GM19043 (cell line): ENCODE results near the gene NKAPL.

ENCODE experiments used
- ATAC-seq: cut with Tn5 transposase; IDR thresholded peaks from one replicate; pipeline ENCODE4 v1.9.1; 2021; ENCODE audit warnings: low read depth; ENCODE audit not compliant: unreplicated experiment

Gene NKAPL

DNA sequence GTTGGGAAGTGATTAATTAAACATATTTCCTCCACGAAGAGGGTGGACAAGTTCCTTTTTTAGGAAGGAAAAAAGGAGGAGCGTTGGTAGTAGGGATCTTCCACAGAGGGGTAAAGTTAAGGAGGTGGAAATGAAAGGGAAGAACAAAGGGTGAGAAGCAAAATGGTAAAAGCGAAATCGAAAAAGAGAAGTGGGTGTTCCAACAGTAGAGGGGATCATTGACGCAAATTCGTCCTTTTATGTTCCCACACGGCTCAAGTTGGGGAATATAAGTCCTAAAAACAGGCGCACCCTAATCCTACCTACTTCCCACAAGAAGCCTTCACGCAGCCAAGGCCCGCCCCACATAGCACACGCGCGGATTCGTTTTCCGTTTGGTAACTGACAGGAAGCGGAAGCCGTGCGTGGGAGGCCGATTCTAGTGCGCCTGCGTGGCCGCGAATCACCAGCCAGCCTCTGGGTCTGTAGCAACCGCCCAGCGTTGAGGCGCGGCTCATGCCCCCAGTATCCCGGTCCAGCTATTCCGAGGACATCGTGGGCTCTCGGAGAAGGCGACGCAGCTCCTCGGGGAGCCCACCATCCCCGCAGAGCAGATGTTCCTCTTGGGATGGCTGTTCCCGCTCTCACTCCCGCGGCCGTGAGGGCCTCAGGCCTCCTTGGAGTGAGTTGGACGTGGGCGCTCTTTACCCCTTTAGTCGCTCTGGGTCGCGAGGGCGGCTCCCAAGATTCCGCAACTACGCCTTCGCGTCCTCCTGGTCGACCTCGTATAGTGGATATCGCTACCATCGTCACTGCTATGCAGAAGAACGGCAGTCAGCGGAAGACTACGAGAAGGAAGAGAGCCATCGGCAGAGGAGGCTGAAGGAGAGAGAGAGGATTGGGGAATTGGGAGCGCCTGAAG is at the start of gene NKAPL:
TSS of gene NKAPL (plus strand) at position 421 of the 901 bp plus-strand sequence. CDS start at position 496, 75 bp downstream.
- no peak for ATAC-seq

DNA sequence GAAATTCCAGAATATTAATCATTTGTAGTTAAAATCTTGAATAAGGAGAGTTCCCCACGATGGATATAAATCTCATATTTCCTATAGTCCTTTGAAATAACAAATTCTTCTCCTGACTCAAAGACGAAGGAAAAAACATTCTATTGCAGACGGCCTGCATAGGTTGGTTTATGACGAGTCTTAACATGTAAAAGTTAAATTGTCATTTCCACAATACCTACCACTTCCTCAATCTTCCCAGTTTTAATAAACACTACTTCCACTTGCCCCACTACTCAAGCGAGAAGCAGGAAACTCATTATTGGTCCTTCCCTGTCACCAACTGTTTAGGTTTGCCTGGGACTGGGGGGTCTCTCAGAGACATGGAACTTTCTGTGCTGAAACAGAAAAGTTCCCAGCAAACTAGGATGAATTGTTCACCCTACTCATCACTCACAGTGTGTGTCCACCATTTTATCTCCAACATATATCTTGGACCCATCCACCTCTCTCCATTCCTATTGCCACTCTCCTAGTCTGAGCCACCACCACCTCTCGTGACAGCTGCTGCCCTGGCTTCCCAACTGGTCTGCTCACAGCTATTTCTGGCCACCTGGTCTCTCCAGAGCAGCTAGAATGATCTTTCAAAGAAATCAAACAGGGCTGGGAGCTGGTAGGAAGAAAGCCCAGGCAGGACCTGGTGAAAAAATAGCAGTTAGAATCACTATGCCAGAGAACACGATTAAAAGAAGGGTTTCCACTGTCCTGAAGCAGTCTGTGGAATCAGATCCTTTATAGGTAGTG is 49.2 kb upstream of the NKAPL start:
- no peak for ATAC-seq

DNA sequence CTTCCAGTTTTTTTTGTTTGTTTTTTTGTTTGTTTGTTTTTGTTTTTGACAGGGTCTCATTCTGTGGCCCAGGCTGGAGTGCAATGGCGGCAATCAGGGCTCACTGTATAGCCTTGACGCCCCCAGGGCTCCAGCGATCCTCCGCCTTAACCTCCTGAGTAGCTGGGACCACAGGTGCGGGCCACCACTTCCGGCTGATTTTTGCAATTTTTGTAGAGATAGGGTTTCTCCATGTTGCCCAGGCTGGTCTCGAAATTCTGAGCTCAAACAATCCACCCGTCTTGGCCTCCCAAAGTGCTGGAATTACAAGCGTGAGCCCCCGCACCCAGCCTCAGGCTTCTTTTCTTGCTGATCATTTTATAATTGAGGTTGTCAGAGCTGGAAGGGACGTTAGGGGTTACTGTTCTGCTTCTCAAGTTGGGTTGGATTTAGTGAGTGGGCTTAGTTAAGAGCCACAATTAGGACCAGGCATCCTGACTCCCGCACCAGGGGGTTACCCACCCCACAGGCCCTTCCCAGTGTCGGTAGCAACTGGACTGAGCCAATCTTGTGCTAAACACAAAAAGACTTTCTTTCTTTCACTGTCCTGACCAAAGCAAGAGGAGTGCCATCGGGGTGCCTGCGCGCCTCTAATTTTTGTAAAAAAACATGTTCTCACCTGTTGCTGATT is 47.1 kb upstream of the NKAPL start:
- no peak for ATAC-seq

DNA sequence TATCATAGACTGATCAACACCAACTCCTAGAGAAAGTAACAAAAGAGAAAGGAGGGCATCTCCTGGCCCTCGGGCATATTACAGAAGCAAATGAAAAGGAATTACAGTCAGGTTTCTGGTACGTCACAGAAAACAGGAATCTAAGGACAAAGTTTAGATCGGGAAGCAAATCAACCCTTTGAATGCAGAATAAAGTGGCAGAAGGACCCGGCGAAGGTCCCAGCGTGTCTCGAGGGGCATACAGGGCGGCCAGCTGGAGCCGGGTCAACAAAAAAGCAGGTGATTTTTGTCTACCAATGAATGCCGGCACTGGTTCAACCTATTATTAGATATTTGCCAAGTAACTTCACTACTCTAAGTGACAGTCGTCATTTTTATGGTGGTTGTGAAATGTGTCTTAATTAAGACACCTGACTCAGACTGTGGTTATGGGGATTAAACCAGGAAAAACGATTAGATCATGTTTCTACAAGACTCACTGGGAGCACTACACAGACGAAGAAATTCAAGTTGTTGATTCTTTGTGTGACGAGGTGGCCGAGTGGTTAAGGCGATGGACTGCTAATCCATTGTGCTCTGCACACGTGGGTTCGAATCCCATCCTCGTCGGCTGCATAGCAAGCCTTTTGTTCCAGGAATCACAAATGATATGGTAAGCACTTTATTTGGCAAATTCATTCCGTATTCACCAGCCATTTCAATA is 46.4 kb upstream of the NKAPL start:
- no peak for ATAC-seq

DNA sequence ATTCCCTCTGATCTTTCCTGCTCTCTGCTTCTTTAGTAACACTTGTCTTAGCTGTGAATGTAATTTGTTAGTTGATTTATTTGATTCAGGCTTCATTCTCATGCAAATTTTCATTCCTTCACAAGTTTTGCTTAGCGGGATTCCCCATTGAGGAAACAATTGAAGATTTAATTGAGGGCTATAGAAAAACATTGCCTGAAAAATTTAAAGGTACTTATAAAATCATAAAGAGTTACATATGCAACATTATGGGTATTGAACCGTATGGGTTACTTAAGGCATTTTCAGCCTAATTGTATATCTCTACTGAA is 45.9 kb upstream of the NKAPL start:
- no peak for ATAC-seq

DNA sequence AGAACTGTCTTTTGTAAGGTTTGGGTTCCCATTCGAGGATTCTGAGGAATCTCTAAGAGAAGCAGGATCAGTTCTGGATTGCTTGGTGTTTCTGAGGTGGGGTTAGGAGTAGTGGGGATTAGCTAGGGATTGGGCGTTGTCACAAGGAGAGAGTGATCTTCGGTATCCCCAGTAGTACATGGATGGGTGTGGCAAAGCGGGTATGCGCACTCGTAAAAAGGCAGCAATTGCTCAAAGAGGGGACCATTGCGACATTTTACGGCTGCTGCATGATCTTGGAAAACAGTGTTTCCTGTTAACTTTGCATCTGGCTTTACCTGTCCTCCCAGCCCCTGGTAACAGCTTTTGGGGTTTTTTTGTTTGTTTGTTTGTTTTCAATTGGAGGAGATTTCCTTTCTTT is 43.7 kb upstream of the NKAPL start:
- no peak for ATAC-seq

DNA sequence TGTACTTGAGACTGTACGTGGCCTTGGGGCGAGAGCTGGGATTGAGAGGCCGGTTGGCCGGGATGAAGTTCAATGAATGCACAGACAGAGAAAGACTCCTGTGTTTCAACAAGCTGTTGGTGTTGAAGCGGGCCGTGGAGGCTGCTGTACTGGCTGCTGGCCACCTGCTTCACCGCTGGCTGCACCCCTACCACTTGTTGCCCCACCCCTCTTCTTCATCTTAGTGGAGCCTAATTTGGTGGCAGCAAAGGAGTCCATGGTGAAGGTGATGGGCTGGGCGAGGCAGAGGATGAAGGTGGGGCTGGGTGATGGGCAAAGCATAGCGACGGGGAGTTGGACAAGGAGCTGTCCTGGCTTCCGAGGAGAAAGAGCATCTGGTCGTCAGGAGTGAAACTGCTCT is 41.2 kb upstream of the NKAPL start:
- no peak for ATAC-seq

DNA sequence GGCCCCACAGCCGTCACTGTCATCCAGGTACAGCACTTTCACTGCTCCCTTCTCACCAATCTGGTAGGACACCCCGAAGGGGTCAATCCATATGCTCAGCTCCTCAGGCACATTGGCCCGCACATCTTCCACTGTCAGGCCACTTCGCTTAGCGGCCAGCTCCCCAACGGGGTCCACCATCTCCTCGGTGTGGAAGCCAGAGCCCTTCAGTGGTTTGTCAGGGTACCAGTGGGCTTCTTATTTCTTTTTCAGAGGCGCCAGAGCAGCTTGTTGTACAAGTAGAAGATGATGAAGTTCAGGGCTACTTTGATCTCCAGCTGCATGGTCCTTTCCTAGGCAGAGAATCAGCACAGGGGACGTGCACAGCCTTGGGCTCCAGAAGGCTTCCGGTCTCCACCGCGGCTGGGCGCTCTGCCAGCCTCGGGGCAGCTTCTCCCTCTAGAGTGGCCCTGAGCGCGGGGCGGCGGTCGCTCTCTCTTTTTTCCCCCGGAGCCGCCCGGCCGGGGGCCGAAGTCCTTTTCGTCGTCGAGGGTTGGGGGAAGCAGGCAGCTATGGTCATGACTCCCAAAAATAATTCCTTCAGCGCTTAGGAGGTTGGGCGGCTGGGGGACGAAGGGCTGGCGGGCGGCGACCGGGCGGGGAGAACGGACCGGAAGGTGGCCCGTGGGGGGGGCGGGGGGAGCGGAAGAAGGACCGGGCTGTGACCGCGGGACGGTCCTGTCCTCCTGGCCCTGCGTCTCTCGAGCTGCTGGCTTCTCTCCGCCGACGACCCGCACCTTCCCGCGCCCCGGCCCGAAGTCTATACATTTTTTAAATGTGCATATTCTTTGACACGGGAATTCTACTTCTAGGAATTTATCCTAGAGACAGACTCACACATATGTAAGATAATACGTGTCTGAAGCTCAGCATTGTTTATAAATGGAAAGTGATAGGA is 40.5 kb upstream of the NKAPL start:
- ATAC-seq = peak; percentile 84

DNA sequence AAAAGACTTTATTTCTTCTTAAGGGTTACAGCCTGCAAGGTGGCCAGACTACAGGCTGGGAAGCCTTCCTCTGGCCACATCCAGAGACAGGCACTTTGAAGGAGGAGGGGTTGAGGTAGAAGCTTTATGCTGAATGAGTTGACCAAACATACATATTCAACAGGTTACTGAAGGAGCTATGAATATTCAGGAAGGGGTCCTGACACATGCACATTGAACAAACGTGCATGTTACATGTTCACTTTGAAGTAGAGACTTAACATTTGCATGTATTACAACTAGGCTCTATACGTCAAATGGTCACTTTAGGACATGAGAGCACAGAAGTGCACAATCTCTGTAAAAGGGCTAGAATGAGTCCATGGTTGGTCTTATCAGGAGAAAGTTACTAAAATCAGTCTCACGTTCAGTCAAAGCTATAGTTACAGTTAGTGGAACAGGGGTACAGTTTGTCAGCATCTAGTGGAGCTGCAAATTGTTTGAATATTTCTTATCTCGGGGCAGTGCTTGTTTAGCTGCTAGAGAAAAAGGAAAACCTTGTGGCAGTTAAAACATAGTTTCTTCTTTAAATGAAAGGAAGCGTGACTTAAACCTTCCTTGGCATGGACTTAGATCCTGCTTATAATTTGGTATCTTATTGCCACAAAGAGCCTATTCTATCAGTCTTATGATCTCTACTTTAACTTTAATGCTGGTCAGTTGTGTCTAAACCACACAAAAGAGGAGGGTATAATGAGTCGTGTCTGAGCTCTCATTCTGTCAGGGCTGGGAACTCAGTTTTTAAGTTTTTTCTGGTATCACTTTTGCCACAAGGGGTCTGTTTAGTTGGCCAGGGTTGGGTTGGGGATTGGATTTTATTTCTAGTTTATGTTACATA is 38.6 kb upstream of the NKAPL start:
- no peak for ATAC-seq

DNA sequence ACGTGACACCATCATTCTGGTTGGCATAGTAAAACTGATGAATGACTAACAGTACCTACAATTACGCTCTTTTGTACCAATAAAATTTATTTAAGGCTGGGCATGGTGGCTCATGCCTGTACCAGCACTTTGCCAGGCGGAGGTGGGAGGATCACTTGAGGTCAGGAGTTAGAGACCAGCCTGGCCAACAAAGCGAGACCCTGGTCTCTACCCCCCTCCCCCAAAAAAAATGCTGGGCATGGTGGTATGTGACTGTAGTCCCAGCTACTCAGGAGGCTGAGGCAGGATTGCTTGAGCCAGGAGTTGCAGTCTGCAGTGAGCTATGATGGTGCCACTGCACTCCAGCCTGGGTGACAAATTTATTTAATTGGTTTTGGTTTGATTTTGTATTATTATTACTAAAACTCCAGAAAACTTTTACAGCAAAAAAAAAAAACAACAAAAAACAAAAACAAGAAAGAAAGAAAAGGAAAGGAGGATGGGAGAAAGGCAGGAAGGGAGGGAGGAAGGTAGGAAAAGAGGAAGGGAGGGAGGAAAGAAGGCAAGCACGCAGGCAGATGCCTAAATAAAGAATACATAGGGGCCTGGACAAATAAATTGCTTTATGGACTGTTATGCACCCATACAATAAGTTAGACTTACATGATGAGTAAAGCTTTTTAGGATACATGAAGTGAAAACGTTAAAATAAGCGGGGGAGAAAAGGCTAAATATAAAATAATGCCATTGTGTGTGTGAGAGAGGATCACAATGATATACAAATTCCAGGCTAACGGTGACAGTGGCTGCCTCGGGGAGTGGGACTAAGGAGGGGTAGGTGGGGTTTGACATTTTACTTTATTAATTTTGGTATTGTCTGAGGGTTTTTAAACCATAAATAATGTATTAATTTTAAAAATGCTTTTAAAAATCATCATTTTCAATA is 34.7 kb upstream of the NKAPL start:
- no peak for ATAC-seq

DNA sequence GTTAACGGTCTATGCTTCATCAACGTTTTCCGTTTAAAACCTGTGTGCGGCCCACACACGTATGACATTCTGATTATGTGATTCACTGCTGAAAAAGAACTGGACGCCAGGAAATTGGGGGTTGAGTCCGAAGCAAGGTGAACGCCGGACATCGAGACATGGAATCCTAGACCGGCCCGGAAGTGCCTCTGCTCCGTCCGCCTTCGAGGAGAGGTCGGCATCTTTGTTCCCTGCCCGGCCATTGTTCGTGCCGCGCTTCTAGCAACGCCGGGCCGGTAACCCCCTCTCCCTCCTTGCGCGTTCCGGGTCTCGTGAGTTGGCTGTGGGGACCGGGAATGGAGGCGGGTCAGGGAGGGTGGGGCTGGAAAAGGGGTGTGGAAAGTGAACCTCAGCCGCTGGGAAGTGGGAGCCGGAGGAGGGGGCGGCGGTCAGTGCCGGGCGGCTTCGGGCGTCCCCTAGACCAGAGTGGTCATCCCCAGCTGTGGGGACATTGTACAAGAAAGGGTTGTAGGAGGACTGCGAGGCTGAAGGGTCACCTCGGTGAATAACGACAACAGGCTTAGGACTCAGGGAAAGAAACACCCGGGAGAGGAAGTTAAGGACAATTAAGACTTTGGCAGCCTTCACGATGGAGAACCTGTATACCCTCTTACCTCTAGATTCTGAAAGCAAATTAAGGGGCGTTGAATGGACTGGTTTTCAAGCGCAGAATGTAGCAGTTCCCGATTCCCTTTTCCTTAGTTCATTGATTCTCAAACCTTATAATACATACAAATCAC is 33.9 kb upstream of the NKAPL start, which contains the start of gene ZSCAN9:
TSS of gene ZSCAN9 (plus strand) at position 220 of the 779 bp plus-strand sequence. CDS start 1,810 bp downstream, outside the sequence.
- peak; percentile 92 for ATAC-seq

DNA sequence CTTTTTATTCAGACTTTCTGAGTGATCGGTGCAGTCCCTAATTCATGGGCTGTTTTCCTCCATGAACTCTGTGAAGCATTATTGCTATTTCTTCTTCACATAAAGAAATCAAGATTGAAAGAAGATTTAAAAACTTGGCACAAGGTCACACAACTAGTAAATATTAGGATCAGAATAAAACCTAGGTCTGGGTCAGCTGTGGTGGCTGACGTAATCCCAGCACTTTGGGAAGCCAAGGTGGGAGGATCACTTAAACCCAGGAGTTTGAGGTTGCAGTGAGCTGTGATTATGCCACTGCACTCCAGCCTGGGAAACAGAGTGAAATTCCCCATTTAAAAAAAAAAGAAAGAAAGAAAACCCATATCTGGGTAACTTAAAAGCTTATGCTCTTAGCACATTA is 32.6 kb upstream of the NKAPL start:
- ATAC-seq = no peak

DNA sequence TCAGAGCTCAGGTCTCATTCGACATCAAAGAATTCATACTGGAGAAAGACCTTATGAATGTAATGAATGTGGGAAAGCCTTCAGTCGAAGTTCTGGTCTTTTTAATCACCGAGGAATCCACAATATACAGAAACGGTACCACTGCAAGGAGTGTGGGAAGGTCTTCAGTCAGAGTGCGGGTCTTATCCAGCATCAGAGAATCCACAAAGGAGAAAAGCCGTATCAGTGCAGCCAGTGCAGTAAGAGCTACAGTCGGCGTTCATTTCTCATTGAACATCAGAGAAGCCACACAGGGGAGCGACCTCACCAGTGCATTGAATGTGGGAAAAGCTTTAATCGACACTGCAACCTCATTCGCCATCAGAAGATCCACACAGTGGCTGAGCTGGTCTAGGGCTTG is 26.3 kb upstream of the NKAPL start:
- no peak for ATAC-seq

DNA sequence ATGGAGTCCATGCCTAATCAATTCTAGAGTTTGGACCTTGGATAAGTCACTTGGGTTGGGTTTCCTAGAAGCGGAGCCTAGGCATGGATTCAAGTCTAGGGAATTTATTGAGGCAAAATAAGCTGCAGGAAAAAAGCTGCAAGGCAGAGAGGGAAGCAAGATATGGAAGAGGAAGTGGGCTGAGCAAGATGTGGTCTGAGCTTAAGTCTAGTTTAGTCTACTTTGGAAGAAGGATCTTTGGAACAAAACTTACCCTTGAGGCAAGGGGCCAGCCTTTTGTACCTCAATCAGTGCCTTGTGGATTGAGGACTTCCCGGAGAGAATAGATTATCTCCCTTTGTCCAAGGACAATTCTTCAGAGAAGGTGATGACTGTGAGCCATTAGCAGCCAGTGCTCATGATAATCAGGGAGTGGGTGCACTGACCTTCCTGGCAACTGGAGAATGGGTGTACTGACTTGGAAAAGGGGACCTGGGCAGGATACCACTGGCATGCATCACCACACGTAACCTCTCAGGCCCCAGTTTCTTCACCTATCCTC is 23.1 kb upstream of the NKAPL start:
- ATAC-seq = no peak

DNA sequence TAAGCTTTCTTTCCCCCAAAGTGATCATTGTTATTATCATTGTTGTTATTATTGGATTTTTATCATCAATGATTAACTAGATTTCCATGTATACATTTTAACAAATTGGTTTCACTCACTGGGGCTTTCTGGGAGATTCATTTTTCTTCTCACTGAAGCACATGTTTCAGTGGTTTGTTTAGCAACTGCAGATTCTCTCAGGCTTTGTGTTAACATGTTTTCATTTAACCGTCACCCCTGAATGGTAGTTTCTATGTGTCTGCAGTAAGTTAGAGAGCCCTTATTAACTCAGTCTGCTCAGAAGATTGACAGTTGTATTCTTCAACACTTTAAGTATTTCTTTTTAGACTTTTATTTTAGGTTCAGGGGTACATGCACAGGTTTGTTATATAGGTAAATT is 19.5 kb upstream of the NKAPL start:
- no peak for ATAC-seq

DNA sequence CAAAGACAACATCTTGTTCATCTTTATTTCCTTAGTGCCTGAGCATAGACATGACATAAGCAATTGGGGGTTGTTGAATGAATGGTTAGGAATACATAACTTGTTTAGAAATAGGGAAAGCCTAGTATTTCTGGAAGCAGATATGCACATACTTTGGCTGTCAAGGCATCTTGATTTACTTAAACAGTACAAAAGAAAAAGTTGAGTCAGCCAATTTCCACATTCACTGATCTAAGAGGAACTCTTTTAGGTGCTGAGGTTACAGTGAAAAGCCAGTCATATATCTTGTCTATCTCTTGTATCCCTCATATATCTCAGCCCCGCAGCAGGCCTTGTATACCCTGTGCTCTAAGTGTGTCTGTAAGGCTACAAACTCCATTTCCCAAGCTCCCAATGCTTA is 18.6 kb upstream of the NKAPL start:
- no peak for ATAC-seq

DNA sequence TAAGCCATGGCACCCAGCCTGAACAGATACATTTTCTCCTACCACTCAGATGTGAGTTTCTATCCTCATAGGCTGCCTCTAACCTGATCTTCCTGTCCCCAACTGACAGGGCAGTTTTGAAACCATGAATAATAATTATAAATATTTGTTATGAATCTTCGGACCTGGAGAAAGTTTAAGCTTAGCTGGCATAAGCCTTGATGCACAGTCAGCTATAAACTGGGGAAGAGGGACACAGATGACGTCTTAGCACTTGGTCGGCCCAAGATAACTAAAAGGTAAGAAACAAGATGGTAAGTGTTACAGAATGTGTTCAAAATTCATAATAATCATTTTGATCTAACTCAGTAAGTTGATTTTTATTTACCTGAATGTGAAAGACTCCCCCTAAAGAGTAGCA is 15.2 kb upstream of the NKAPL start:
- ATAC-seq = no peak
